Fibroblast of mammary gland (primary cell): ENCODE data around the gene BCAS3.
A peak's percentile ranks its signal among the peaks of the same experiment; 100 is the strongest.
"Not testable (repeated sequence)": the region's sequence is repeated elsewhere in the genome, so short reads cannot be mapped to it uniquely, and the experiment has no call there.

Source experiments
- DNase-seq: peaks from one replicate; pipeline ENCODE4 v3.0.0-alpha.2; 2010; ENCODE audit warnings: low read depth
- H3K4me3 ChIP-seq: 2 replicates; pipeline ENCODE4 v1.5.1; 2011; ENCODE audit warnings: low read depth, mild to moderate bottlenecking, low read length, moderate library complexity; ENCODE audit not compliant: control insufficient read depth
- TF ChIP-seq, protein P1 (sequence below): conservative IDR thresholded peaks from 2 replicates; pipeline ENCODE4 v1.5.1; 2011; ENCODE audit warnings: low read depth, low read length, inconsistent platforms; ENCODE audit not compliant: control insufficient read depth, insufficient read depth

The BCAS3 gene

DNA sequence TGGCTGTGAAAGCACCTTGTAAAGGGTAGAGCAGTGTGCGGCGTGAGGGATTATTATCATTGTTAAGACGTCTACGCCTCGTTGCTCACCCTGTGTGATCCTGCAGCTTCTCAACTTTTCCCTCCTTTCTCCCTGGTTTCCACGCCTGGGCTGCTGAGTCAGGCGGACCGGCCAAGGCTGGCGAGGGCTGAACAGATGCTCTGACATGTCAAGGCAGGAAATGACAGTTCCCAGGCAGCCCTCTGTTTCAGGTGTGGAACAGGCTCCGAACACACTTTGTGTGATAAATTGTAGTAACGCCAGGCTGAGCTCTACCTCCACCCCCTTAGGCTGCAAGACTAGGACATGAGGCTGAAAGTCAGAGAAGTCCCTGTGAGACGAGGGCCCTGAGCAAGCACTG is 676.0 kb downstream of the BCAS3 start:
- no peak overlapping the region for H3K4me3 ChIP-seq
- TF ChIP-seq, protein P1, sequence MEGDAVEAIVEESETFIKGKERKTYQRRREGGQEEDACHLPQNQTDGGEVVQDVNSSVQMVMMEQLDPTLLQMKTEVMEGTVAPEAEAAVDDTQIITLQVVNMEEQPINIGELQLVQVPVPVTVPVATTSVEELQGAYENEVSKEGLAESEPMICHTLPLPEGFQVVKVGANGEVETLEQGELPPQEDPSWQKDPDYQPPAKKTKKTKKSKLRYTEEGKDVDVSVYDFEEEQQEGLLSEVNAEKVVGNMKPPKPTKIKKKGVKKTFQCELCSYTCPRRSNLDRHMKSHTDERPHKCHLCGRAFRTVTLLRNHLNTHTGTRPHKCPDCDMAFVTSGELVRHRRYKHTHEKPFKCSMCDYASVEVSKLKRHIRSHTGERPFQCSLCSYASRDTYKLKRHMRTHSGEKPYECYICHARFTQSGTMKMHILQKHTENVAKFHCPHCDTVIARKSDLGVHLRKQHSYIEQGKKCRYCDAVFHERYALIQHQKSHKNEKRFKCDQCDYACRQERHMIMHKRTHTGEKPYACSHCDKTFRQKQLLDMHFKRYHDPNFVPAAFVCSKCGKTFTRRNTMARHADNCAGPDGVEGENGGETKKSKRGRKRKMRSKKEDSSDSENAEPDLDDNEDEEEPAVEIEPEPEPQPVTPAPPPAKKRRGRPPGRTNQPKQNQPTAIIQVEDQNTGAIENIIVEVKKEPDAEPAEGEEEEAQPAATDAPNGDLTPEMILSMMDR: no peak
- no peak for DNase-seq

DNA sequence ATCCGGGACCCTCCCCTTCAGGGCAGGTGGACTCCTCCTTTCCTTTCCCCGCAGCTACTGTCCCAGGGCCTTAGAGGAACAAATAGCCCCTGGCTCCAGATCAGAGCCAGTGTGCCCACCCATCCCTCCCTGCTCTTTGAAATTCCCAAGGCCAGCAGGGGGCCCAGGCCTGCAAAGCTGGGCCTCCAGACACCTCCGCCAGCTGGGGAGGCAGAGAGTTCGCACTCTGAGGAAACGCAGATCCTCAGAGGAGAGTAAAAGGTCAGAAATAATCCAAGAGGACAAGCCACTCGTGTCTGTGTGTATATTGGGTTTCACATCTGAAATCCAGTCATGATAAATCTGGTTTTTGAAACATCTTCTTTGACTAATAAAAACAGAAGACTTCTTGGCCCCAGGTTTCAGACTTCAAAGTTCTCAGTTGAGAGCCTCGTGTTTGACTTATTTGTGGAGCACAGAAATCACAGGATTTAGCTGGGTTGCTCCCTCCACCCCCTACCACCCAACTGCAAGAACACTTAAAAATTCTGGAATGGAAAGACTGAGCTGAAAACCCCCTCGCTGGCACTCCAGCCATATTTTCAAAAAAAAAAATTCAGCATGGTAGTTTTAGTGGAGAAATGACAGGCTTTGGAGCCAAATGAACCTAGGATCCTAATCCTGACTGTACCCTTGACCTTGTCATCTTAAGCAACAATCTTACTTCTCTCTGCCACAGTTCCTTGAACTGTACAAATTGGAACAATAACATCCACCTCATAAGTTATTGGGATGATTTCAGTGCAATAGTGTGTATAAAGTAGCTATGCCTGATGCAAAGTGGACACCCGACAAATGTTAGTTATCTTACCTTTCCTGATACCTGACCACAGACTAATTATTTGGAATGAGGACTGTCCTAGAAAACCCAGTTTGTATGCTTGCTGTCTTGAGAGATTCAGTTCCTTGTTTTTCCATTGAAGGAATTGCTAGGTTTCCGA is 677.5 kb downstream of the BCAS3 start:
- no peak overlapping the region for H3K4me3 ChIP-seq
- TF ChIP-seq, protein P1: no peak
- no peak for DNase-seq

DNA sequence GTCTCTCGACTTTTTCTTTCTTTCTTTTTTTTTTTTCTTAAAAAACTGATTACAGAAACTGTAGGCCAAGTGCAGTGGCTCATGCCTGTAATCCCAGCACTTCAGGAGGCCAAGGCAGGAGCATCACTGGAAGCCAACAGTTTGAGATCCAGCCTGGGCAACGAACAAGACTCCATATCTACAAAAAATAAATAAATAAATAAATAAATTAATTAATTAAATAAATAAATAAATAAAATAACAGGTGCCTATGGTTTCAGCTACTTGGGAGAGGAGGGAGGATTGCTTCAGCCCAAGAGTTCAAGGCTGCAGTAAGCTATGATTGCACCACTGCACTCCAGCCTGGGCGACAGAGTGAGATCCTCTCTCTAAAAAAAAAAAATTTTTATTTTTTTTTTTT is 679.4 kb downstream of the BCAS3 start:
- H3K4me3 ChIP-seq, DNase-seq: not testable (repeated sequence)

DNA sequence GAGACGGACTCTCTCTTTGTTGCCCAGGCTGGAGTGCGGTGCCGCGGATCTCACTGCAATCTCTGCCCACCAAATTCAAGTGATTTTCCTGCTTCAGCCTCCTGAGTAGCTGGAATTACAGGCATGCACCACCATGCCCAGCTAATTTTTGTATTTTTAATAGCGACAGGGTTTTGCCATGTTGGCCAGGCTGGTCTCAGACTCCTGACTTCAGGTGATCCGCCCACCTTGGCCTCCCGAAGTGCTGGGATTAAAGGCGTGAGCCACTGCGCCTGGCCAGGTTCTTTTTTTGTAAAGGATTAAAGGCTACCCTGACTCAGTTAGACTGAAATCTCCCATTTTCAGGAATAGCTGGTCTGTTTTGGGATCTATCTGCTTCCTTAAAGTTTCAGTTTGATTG is 681.9 kb downstream of the BCAS3 start:
- not testable (repeated sequence) for H3K4me3 ChIP-seq, DNase-seq

DNA sequence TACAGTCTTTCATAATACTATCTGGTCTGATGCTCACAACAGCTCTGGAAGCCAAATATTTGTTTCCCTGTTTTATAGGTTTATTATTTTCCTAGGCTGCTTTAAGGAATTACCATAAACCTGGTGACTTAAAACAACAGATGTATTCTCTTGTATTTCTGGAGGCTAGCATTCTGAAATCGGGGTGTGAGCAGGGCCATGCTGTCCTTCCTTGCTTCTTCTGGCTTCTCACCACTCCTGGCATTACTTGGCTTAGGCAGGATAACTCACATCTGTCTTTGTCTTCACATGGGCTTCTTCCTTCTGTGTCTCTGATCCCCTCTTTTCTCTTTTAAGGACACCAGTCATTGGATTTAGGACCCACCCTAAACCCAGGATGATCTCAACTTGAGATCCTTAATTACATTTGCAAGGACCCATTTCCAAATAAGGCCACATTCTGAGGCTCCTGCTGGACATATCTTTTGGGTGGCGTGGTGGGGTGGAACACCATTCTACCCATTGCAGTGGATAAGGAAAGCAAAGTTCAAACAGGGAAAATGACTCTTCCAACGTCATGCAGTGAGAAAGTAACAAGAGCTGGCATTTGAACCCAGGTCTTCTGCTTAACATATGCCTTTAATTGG is 682.8 kb downstream of the BCAS3 start:
- no peak overlapping the region for H3K4me3 ChIP-seq
- no peak for DNase-seq
- TF ChIP-seq, protein P1: no peak

DNA sequence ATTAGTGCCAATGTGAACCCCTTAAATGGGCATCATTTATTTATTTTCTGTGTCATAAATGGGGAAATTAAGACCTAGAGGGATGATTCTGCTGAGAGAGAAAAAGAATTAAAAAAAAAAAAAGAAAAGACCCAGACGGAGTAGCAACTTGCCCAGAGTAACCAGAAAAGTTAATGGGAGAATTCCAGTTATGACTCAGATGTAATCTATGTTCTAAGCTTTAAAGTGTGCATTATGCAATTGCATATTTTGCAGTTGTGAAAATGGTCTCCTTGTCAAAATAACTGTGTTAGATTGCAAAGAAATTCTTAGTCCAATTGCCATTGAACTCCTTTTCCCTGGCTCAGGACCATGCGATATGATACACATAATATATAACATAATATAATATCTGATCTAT is 683.4 kb downstream of the BCAS3 start:
- no peak overlapping the region for H3K4me3 ChIP-seq
- peak; percentile 85 for DNase-seq
- TF ChIP-seq, protein P1: no peak

DNA sequence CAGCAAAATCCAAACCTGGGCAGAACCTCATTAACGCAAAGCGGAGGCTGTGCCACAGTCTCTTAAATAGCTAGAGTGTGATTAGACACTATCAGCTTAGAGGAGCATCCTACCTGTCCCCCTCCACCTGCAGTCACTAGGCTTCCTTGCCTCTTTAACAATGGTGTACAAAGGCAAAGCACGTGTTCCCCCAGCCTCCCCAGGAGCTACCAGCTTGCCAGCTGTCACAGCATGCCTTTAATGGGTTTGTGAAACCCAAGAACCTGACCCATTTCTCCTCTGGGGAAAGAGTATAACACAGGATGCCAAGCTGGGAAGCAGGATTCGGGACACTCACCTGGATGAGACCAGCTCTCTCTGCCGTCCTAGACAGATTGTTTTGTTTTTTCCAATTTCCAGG is 684.7 kb downstream of the BCAS3 start:
- no peak overlapping the region for H3K4me3 ChIP-seq
- no peak for DNase-seq
- TF ChIP-seq, protein P1: no peak
